ENCODE results near the gene ARF3. TPM values are rescaled to one million over a fixed set of nuclear protein-coding genes. Genes with fewer than 3 reads are reported as not detected.
A peak's percentile ranks its signal among the peaks of the same experiment; 100 is the strongest.

ARF3 gene
- polyA plus RNA-seq, result 236 to 253 TPM (median 250 TPM) in 3 replicates
- 62.2 TPM for polyA plus RNA-seq (2011; ENCODE audit: low read depth)
- polyA plus RNA-seq (2011; cell fraction: cytosol; rRNA removed), result 324 and 334 TPM in 2 replicates
- 324 and 330 TPM in 2 replicates for polyA plus RNA-seq (2011; cell fraction: nucleus; rRNA removed)
- 84.4 and 202 TPM in 2 replicates for polyA plus RNA-seq (2012; ENCODE audit: low replicate concordance)
- 192 to 243 TPM (median 216 TPM) in 3 replicates for polyA minus RNA-seq
- 84.0 TPM for polyA minus RNA-seq (2011; cell fraction: cytosol; rRNA and poly(A)+ RNA removed)
- polyA minus RNA-seq (2011; cell fraction: nucleus; rRNA and poly(A)+ RNA removed), result 47.5 and 79.6 TPM in 2 replicates

DNA sequence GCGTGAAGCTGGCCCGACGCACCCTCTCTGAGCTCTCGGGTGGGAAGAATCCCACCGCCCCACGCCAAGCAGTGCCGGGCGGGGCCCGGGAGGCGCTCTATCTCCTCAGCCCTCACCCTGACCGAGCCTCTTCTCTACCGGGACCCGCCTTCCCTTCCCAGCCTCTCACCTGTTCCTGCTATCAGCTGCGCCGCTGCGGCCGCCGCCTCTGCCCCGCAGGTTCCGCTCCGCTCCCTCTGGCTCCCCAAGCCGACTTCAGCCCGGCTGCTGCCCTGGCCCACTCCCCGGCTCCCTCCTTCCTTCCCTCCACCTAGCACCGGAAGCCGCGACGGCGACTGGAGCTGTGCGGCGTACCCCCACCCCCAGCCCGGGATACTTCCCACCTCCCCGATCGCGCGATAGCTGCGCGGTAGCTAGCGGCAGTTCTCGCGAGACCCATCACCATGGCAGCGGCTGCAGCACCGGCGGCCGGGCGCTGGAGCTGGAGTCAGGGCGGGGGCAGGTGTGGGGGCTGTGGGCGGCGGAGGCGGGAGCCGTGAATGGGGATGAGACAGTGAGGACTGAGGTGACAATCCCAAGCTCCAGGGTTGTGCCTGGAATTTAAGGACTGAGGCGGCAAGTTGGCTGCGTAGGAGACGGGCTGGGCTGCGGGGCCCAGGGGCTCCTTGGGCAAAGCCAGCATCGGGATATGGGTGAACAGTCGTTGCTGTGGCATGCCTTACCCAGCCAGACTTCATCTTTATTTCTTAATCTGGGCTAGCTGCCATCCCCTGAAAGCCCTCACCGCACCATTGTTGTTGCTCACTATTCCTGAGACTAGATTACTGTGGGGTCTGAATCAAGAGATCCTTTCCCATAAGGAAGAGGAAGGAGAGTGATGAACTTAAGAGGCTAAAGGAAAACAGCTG is at the start of gene ARF3:
Gene ARF3 (minus strand): TSS at position 347 of the 908 bp plus-strand sequence. CDS start 16,392 bp downstream, outside the sequence.
- Histone ChIP-seq H3K36me3 (ENCODE audit: control insufficient read depth in 2 of 2, extremely low read depth in 1 of 2, insufficient read depth in 2 of 2, low read length in 2 of 2) (peaks cover 14 to 25% of the 10 kb centered on the region in 2 experiments), H3K4me3 (ENCODE audit: control insufficient read depth in 2 of 3, extremely low read depth in 1 of 3, insufficient read depth in 2 of 3, low read depth in 1 of 3, low read length in 3 of 3) (peak within 1 kb of the TSS; percentile 82 to 95 (median 87)), H3K4me1 (ENCODE audit: control insufficient read depth, extremely low read depth, insufficient read depth, low read length) (peaks cover 12% of the 10 kb centered on the region), H3K27ac (ENCODE audit: control insufficient read depth, insufficient read depth, low read length) (peak within 1 kb of the TSS; percentile 63), H3K9me3 (ENCODE audit: control insufficient read depth, low read depth, low read length) (no peaks in the 10 kb centered on the region), H3K79me2 (ENCODE audit: control insufficient read depth, insufficient read depth, low read length) (peaks cover 47% of the 10 kb centered on the region), H3K9me1 (ENCODE audit: control insufficient read depth, extremely low read depth, insufficient read depth, low read length) (no peaks in the 10 kb centered on the region), H3K4me2 (ENCODE audit: control insufficient read depth, extremely low read depth, insufficient read depth, low read depth, low read length) (peak within 1 kb of the TSS; percentile 88), H4K20me1 (ENCODE audit: control insufficient read depth, extremely low read depth, insufficient read depth, low read length) (peaks cover 9% of the 10 kb centered on the region), H3K9ac (ENCODE audit: control insufficient read depth, extremely low read depth, insufficient read depth, low read length) (peak within 1 kb of the TSS; percentile 87), H3K27me3 (ENCODE audit: control insufficient read depth, extremely low read depth, insufficient read depth, low read length) (no peaks in the 10 kb centered on the region), H2AFZ (ENCODE audit: control insufficient read depth, low read length) (peak within 1 kb of the TSS; percentile 94)
- TF ChIP-seq EZH2 (IDR thresholded peaks at IDR 0.05; ENCODE audit: low read length) (no peak), CTCF (optimal IDR thresholded peaks at IDR 0.05 in 1 of 3, IDR thresholded peaks at IDR 0.05 in 1 of 3, conservative IDR thresholded peaks at IDR 0.05 in 1 of 3; ENCODE audit: extremely low read depth in 1 of 3, insufficient read depth in 2 of 3, low read length in 3 of 3) (peak in 1 of 3 experiments; percentile 2)
- dilution Hi-C loops (cut with MboI; ENCODE audit: extremely low pct_ligation_motif_present, low sequenced_read_pairs), result no loop called here
- DNase-seq (ENCODE audit: low read depth, low spot score), result peak; percentile 79
- no peak for FAIRE-seq

DNA sequence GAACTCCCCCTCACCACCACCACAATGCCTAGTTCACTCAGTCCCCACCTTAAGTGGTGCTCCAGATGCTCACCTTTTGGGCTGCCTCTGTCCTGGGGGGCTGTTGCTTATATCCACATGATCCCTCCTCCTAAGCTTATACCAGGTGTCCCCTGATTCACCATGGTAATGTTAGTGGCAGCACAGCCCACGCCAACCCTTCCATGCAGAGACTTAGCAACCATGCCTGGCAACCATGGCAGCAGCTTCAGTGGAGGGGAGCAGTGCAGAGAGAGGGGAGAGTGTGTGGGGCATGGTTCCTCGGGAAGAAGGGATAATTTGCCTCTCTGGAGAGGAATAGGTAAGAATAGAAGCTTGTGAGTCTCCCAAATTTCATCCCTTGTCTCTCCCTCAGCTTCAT is 43.1 kb upstream of the ARF3 start:
- no peak overlapping the region for H3K4me3 ChIP-seq (ENCODE audit: control insufficient read depth in 2 of 3, extremely low read depth in 1 of 3, insufficient read depth in 2 of 3, low read depth in 1 of 3, low read length in 3 of 3)
- no peak overlapping the region for H3K9ac ChIP-seq (ENCODE audit: control insufficient read depth, extremely low read depth, insufficient read depth, low read length)
- H4K20me1 ChIP-seq (ENCODE audit: control insufficient read depth, extremely low read depth, insufficient read depth, low read length), result no peaks in the 10 kb centered on the region
- H3K9me1 ChIP-seq (ENCODE audit: control insufficient read depth, extremely low read depth, insufficient read depth, low read length), result no peaks in the 10 kb centered on the region
- no peak for TF ChIP-seq CTCF (optimal IDR thresholded peaks at IDR 0.05 in 1 of 3, IDR thresholded peaks at IDR 0.05 in 1 of 3, conservative IDR thresholded peaks at IDR 0.05 in 1 of 3; ENCODE audit: extremely low read depth in 1 of 3, insufficient read depth in 2 of 3, low read length in 3 of 3)
- no peak for TF ChIP-seq EZH2 (IDR thresholded peaks at IDR 0.05; ENCODE audit: low read length)
- no peak overlapping the region for H3K27ac ChIP-seq (ENCODE audit: control insufficient read depth, insufficient read depth, low read length)
- H3K4me1 ChIP-seq (ENCODE audit: control insufficient read depth, extremely low read depth, insufficient read depth, low read length), result peaks cover 14% of the 10 kb centered on the region
- H3K4me2 ChIP-seq (ENCODE audit: control insufficient read depth, extremely low read depth, insufficient read depth, low read depth, low read length), result no peak overlapping the region
- no peak overlapping the region for H2AFZ ChIP-seq (ENCODE audit: control insufficient read depth, low read length)
- no peak for DNase-seq (ENCODE audit: low read depth, low spot score)
- peaks cover 24% of the 10 kb centered on the region for H3K27me3 ChIP-seq (ENCODE audit: control insufficient read depth, extremely low read depth, insufficient read depth, low read length)
- no peaks in the 10 kb centered on the region for H3K9me3 ChIP-seq (ENCODE audit: control insufficient read depth, low read depth, low read length)
- no peaks in the 10 kb centered on the region for H3K79me2 ChIP-seq (ENCODE audit: control insufficient read depth, insufficient read depth, low read length)
- FAIRE-seq, result no peak
- peaks cover 17 to 35% of the 10 kb centered on the region in 2 experiments for H3K36me3 ChIP-seq (ENCODE audit: control insufficient read depth in 2 of 2, extremely low read depth in 1 of 2, insufficient read depth in 2 of 2, low read length in 2 of 2)
- dilution Hi-C loops (cut with MboI; ENCODE audit: extremely low pct_ligation_motif_present, low sequenced_read_pairs), result no loop called here
